CD4-positive, alpha-beta memory T cell (primary cell): ENCODE data around the gene CASR. TPM values are rescaled to one million over a fixed set of nuclear protein-coding genes. Genes with fewer than 3 reads are reported as not detected.

Experiments
- CTCF ChIA-PET: fragments of 350-600 bp; sonication (Branson Sonifier 250); formaldehyde crosslinking; loops from one replicate; lab custom pipeline; 2021; ENCODE audit warnings: inconsistent platforms; ENCODE audit not compliant: partially characterized antibody; lab: Charles Lee
- POLR2A ChIA-PET: fragments of 350-600 bp; sonication (Branson Sonifier 250); formaldehyde crosslinking; loops from one replicate; lab custom pipeline; 2021; ENCODE audit not compliant: partially characterized antibody; lab: Charles Lee
- DNase-seq, 5 donors: peaks; one replicate each; pipeline versions ENCODE4 v3.0.0 to v3.0.0-alpha.2; 2020 to 2022; ENCODE audit warnings: mixed read lengths in 1 of 5
- H3K27ac ChIP-seq: one replicate; pipeline ENCODE4 v1.7.0; 2013; ENCODE audit warnings: low read depth, low read length
- H3K27me3 ChIP-seq: 2 replicates; pipeline ENCODE4 v1.7.0; 2013; ENCODE audit warnings: mild to moderate bottlenecking, low read length, moderate library complexity; ENCODE audit not compliant: insufficient read depth
- H3K36me3 ChIP-seq: 2 replicates; pipeline ENCODE4 v1.7.0; 2013; ENCODE audit warnings: mild to moderate bottlenecking, low read length, moderate library complexity; ENCODE audit not compliant: insufficient read depth
- H3K4me1 ChIP-seq: 2 replicates; pipeline ENCODE4 v1.7.0; 2013; ENCODE audit warnings: mild to moderate bottlenecking, low read length, moderate library complexity; ENCODE audit not compliant: insufficient read depth
- H3K4me3 ChIP-seq, 2 donors: one replicate each; pipeline ENCODE4 v1.7.0; 2013; ENCODE audit warnings: low read length in 2 of 2, mild to moderate bottlenecking in 1 of 2
- H3K9me3 ChIP-seq, 2 donors: one replicate each; pipeline ENCODE4 v1.7.0; 2013; ENCODE audit warnings: low read length in 2 of 2, control low read depth in 1 of 2; ENCODE audit not compliant: control insufficient read depth in 1 of 2
- H3K27ac Mint-ChIP-seq, 7 donors: one replicate each; pipeline ENCODE4 v1.8.0; 2020 to 2021; ENCODE audit warnings: mixed read lengths in 7 of 7, mild to moderate bottlenecking in 6 of 7, inconsistent platforms in 3 of 7, moderate library complexity in 3 of 7
- H3K27me3 Mint-ChIP-seq, 2 donors: one replicate each; pipeline ENCODE4 v1.8.0; 2020 to 2021; ENCODE audit warnings: mixed read lengths in 2 of 2
- H3K36me3 Mint-ChIP-seq, 2 donors: one replicate each; pipeline ENCODE4 v1.8.0; 2020 to 2021; ENCODE audit warnings: mixed read lengths in 2 of 2, inconsistent platforms in 1 of 2, mild to moderate bottlenecking in 1 of 2
- H3K4me1 Mint-ChIP-seq, 4 donors: one replicate each; pipeline ENCODE4 v1.8.0; 2020 to 2021; ENCODE audit warnings: mixed read lengths in 4 of 4, mild to moderate bottlenecking in 1 of 4
- H3K4me3 Mint-ChIP-seq, 8 donors: one replicate each; pipeline ENCODE4 v1.8.0; 2020 to 2021; ENCODE audit warnings: mixed read lengths in 8 of 8, mild to moderate bottlenecking in 7 of 8, moderate library complexity in 6 of 8, inconsistent platforms in 3 of 8
- H3K9me3 Mint-ChIP-seq, 8 donors: one replicate each; pipeline ENCODE4 v1.8.0; 2020 to 2021; ENCODE audit warnings: mixed read lengths in 8 of 8, mild to moderate bottlenecking in 5 of 8, inconsistent platforms in 3 of 8, moderate library complexity in 1 of 8
- intact Hi-C: fragments of 100-400 bp; cut with micrococcal nuclease; formaldehyde crosslinking; loops from one replicate; pipeline ENCODE4 v1.15.1; 2023
- polyA plus RNA-seq, 2 donors: library from polyadenylated mRNA; unstranded; fragments of 300-500 nt; fragmentation: Illumina TruSeq; gene quantifications; one replicate each; pipeline ENCODE4 v1.2.3, GENCODE V29; 2021
- total RNA-seq, 2 experiments: library from RNA; stranded (reverse); gene quantifications; one replicate each; pipeline ENCODE4 v1.2.3, GENCODE V29; 2021

Gene CASR
- total and polyA plus RNA-seq, 4 experiments from 2014 or later: 0.03 to 0.47 TPM; not detected in 2

DNA sequence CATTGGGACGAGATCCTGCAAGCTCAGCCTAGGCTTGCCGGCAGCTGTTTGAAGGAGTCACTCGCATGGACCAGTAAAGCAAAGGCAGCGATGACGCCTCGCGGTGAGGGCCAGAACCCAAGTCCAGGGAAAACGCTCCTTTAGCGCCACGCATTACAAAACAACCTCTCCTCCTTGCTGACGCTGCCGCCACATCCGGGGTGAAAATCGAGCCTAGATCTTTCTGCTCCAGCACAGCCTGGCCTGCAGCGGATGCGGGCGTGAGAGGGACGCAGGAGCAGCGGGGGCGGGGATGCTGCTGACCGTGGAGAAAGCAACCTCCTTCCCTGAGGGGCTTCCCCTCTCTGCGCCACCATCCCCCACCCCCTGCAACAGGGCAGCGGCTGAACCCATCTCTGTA lies 46.7 kb downstream of the CASR start:
- CTCF ChIA-PET: no interaction called here

DNA sequence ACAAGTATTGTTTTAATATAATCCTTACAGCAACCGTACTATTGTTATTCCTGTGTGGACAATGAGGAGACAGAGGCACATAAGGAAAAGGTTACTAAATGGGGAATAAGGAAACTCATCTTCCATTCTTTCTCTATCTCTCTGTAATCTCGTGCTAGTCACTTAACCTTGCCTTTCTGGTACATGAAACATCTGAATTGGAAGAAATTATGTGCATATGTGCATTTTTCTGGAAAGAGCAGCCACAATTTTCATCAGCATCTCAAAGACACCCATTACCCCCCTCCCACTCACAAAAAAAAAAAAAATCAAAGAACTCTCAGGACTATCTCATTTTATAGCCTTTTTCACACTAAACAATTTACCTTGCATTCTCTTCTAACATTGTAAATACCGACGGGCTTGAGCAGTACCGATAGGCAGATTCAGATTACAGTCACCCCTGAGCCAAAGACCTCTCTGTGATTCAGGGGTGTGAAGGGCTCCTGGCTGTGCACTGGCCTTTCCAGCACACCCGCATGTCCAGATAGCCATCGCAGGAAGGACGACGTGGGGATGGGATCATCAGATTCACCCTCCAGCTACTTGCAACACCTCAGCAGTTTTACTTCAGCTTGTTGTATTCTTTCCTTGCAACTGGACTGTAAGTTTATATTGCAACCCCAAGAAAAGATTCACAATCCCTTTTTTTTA lies 48.1 kb downstream of the CASR start:
- H3K4me3 Mint-ChIP-seq: no peak overlapping the region
- DNase-seq: no peak
- ChIA-PET POLR2A (no interaction called here), CTCF (no interaction called here)
- intact Hi-C loops: no loop called here
- Histone ChIP-seq H3K27ac (no peak overlapping the region), H3K4me1 (no peaks in the 10 kb centered on the region), H3K27me3 (no peaks in the 10 kb centered on the region), H3K36me3 (no peaks in the 10 kb centered on the region), H3K4me3 (no peak overlapping the region), H3K9me3 (no peaks in the 10 kb centered on the region)
- H3K27ac Mint-ChIP-seq: peak overlapping the region in 1 of 7 donors; percentile 3
- H3K27me3 Mint-ChIP-seq: peaks cover 8 to 12% of the 10 kb centered on the region in 2 donors
- H3K4me1 Mint-ChIP-seq: peaks cover 12 to 29% (median 14%) of the 10 kb centered on the region in 4 donors
- peaks cover 0 to 1% (median 0%) of the 10 kb centered on the region in 8 donors for H3K9me3 Mint-ChIP-seq
- no peaks in the 10 kb centered on the region for H3K36me3 Mint-ChIP-seq

More for the DNA sequence above, 46.7 kb downstream of the CASR start:
- Histone ChIP-seq H3K4me3 (no peak overlapping the region), H3K9me3 (no peaks in the 10 kb centered on the region), H3K27ac (no peak overlapping the region), H3K4me1 (no peaks in the 10 kb centered on the region), H3K36me3 (no peaks in the 10 kb centered on the region), H3K27me3 (no peaks in the 10 kb centered on the region)
- Mint-ChIP-seq H3K27ac (no peak overlapping the region), H3K4me1 (peaks cover 12 to 29% (median 14%) of the 10 kb centered on the region in 4 donors), H3K4me3 (no peak overlapping the region), H3K36me3 (no peaks in the 10 kb centered on the region), H3K27me3 (peaks cover 7 to 12% of the 10 kb centered on the region in 2 donors), H3K9me3 (peaks cover 0 to 2% (median 0%) of the 10 kb centered on the region in 8 donors)
- intact Hi-C loops: no loop called here
- DNase-seq: no peak
- POLR2A ChIA-PET: no interaction called here

GRCh38 chr3:122232485-122232884 lies 49.0 kb downstream of the CASR start:
- POLR2A ChIA-PET: interaction anchor here (1.4 kb wide), 1 partner anchor 42 kb away, joined by 4 read pairs; no protein-coding TSS in a partner anchor
- CTCF ChIA-PET: no interaction called here
- Mint-ChIP-seq H3K4me3 (peak overlapping the region in 1 of 8 donors; percentile 18), H3K36me3 (no peaks in the 10 kb centered on the region), H3K27me3 (peaks cover 10 to 12% of the 10 kb centered on the region in 2 donors), H3K9me3 (peaks cover 0 to 1% (median 0%) of the 10 kb centered on the region in 8 donors), H3K4me1 (peaks cover 12 to 29% (median 14%) of the 10 kb centered on the region in 4 donors), H3K27ac (peak overlapping the region in 2 of 7 donors; percentile 18 to 72)
- Histone ChIP-seq H3K27me3 (no peaks in the 10 kb centered on the region), H3K4me3 (no peak overlapping the region), H3K9me3 (no peaks in the 10 kb centered on the region), H3K36me3 (no peaks in the 10 kb centered on the region), H3K27ac (no peak overlapping the region), H3K4me1 (no peaks in the 10 kb centered on the region)
- DNase-seq: no peak
- intact Hi-C loops: no loop called here

GRCh38 chr3:122233101-122233952 lies 49.9 kb downstream of the CASR start:
- peak overlapping the region in 6 of 8 donors; percentile 10 to 51 (median 22) for H3K4me3 Mint-ChIP-seq
- Histone ChIP-seq H3K9me3 (no peaks in the 10 kb centered on the region), H3K27me3 (no peaks in the 10 kb centered on the region), H3K36me3 (no peaks in the 10 kb centered on the region), H3K27ac (no peak overlapping the region), H3K4me1 (no peaks in the 10 kb centered on the region), H3K4me3 (no peak overlapping the region)
- H3K27me3 Mint-ChIP-seq: peaks cover 12 to 13% of the 10 kb centered on the region in 2 donors
- peak in 1 of 5 donors; percentile 11 for DNase-seq
- peak overlapping the region in 4 of 7 donors; percentile 16 to 72 (median 48) for H3K27ac Mint-ChIP-seq
- peaks cover 12 to 29% (median 14%) of the 10 kb centered on the region in 4 donors for H3K4me1 Mint-ChIP-seq
- intact Hi-C loops: no loop called here
- H3K36me3 Mint-ChIP-seq: no peaks in the 10 kb centered on the region
- ChIA-PET CTCF (no interaction called here), POLR2A (interaction anchor here (0.7 to 1.4 kb wide), 3 partner anchors 20 to 43 kb away, joined by 3 to 4 read pairs (median 3); no protein-coding TSS in a partner anchor)
- peaks cover 0 to 1% (median 0%) of the 10 kb centered on the region in 8 donors for H3K9me3 Mint-ChIP-seq

GRCh38 chr3:122234117-122234516 lies 50.6 kb downstream of the CASR start:
- no peaks in the 10 kb centered on the region for H3K36me3 Mint-ChIP-seq

GRCh38 chr3:122235147-122235546 lies 51.7 kb downstream of the CASR start:
- peaks cover 13% of the 10 kb centered on the region in 2 donors for H3K27me3 Mint-ChIP-seq
- peaks cover 0 to 1% (median 0%) of the 10 kb centered on the region in 8 donors for H3K9me3 Mint-ChIP-seq
- H3K9me3 ChIP-seq: no peaks in the 10 kb centered on the region
- ChIA-PET POLR2A (no interaction called here), CTCF (no interaction called here)
- no peak overlapping the region for H3K27ac ChIP-seq
- no peaks in the 10 kb centered on the region for H3K36me3 ChIP-seq
- H3K36me3 Mint-ChIP-seq: no peaks in the 10 kb centered on the region
- peaks cover 12 to 29% (median 14%) of the 10 kb centered on the region in 4 donors for H3K4me1 Mint-ChIP-seq
- H3K4me1 ChIP-seq: no peaks in the 10 kb centered on the region
- H3K4me3 Mint-ChIP-seq: no peak overlapping the region
- H3K27ac Mint-ChIP-seq: peak overlapping the region in 2 of 7 donors; percentile 9 to 48
- intact Hi-C loops: no loop called here
- H3K27me3 ChIP-seq: no peaks in the 10 kb centered on the region
- peak in 1 of 5 donors; percentile 9 for DNase-seq
- no peak overlapping the region for H3K4me3 ChIP-seq

More at GRCh38 chr3:122234117-122234516, 50.6 kb downstream of the CASR start:
- Mint-ChIP-seq H3K9me3 (peaks cover 0 to 1% (median 0%) of the 10 kb centered on the region in 8 donors), H3K27ac (peak overlapping the region in 2 of 7 donors; percentile 7 to 29), H3K4me1 (peaks cover 12 to 29% (median 14%) of the 10 kb centered on the region in 4 donors), H3K4me3 (peak overlapping the region in 1 of 8 donors; percentile 14), H3K27me3 (peaks cover 12 to 13% of the 10 kb centered on the region in 2 donors)
- ChIA-PET POLR2A (interaction anchor here (0.7 to 1.4 kb wide), 3 partner anchors 19 to 44 kb away, joined by 3 to 4 read pairs (median 3); no protein-coding TSS in a partner anchor), CTCF (interaction anchor here (0.9 kb wide), 1 partner anchor 8 kb away, joined by 3 read pairs; no protein-coding TSS in a partner anchor)
- no peaks in the 10 kb centered on the region for H3K9me3 ChIP-seq
- no peak overlapping the region for H3K27ac ChIP-seq
- H3K4me1 ChIP-seq: no peaks in the 10 kb centered on the region
- H3K27me3 ChIP-seq: no peaks in the 10 kb centered on the region
- intact Hi-C loops: no loop called here
- DNase-seq: no peak
- no peaks in the 10 kb centered on the region for H3K36me3 ChIP-seq
- no peak overlapping the region for H3K4me3 ChIP-seq
